ENCODE data around the gene MMP23B. TPM values are rescaled to one million over a fixed set of nuclear protein-coding genes. Genes with fewer than 3 reads are reported as not detected.
"Not testable (repeated sequence)": the region's sequence is repeated elsewhere in the genome, so short reads cannot be mapped to it uniquely, and the experiment has no call there.

MMP23B gene
- total RNA-seq, 4 donors from 2014 or later, result 0.67 to 7.8 (median 3.5) TPM

DNA sequence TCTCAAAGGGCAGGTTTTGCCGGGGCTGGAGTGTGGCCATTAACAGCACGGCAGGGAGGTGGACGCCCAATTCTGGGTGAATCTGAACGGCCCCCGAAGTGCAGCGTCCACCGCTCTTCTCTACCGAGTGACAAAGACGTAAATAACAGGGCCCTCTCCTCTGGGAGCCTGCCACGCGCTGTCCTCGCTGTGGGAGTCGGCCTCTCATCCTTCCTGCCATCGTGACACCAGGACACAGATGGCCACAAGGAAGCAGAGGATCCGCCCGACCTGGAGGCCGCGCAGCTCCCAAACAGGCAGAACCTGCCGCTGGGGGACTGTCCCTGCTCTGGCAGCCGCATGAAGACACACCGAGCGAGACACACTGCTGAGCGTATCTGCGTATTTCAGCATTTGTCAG lies 38.9 kb downstream of the MMP23B start:
- Histone ChIP-seq H3K4me1 (no peaks in the 10 kb centered on the region), H3K9me3 (no peaks in the 10 kb centered on the region), H3K27me3 (no peaks in the 10 kb centered on the region), H3K4me3 (replicated peaks in 1 of 3) (no peak overlapping the region), H3K27ac (no peak overlapping the region), H3K36me3 (peaks cover 19 to 60% of the 10 kb centered on the region in 2 donors)
- no peak for DNase-seq
- TF ChIP-seq, protein P1, sequence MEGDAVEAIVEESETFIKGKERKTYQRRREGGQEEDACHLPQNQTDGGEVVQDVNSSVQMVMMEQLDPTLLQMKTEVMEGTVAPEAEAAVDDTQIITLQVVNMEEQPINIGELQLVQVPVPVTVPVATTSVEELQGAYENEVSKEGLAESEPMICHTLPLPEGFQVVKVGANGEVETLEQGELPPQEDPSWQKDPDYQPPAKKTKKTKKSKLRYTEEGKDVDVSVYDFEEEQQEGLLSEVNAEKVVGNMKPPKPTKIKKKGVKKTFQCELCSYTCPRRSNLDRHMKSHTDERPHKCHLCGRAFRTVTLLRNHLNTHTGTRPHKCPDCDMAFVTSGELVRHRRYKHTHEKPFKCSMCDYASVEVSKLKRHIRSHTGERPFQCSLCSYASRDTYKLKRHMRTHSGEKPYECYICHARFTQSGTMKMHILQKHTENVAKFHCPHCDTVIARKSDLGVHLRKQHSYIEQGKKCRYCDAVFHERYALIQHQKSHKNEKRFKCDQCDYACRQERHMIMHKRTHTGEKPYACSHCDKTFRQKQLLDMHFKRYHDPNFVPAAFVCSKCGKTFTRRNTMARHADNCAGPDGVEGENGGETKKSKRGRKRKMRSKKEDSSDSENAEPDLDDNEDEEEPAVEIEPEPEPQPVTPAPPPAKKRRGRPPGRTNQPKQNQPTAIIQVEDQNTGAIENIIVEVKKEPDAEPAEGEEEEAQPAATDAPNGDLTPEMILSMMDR (IDR thresholded peaks at IDR 0.05), result no peak
- TF ChIP-seq POLR2A (IDR thresholded peaks at IDR 0.05), result no peak
- 88 to 95% methylated on average over 24 of the region's 24 CpGs for WGBS, 2 donors
- intact Hi-C loops (cut with DNase I), result no loop called here

DNA sequence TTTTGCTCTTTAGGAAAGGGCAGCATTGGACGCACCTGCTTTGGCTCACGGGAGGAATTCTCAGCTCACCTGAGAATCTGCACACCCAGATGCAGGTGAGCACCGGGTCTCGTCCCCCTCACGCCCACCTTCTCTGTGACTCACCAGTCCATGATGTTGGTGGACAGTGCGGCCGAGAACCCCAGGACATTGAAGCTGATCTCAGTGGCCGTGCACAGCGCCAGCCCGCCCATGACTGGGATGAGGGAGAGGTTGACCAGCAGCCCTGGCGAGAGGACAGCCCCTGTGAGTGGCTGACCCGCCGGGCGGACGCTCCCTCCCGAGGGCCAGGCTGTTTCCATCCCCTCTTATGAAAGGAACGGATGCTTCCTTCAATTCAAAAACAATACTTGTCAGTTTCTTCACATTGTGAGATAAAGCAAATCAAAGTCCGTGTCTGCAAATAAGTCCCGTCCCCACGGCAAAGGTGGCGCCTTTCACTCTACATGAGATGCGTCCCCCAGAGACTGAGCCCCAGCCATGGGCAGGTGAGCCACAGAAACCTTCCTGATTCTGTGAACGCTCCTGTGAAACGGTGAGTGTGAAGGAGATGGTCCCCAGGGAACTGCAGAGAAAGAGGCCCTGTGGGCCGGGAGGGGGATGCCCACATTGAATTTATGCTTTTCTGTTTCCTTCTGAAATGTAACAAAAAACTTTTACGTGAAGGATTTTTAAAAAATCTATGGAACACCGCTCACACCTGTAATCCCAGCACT lies 39.6 kb downstream of the MMP23B start:
- TF ChIP-seq POLR2A (IDR thresholded peaks at IDR 0.05), result no peak
- TF ChIP-seq, protein P1 (IDR thresholded peaks at IDR 0.05), result no peak
- 89 to 91% methylated on average over 26 to 27 of the region's 27 CpGs for WGBS, 2 donors
- no peak overlapping the region for H3K27ac ChIP-seq
- intact Hi-C loops (cut with DNase I), result no loop called here
- H3K27me3 ChIP-seq, result no peaks in the 10 kb centered on the region
- no peaks in the 10 kb centered on the region for H3K4me1 ChIP-seq
- H3K36me3 ChIP-seq, result peaks cover 12 to 53% of the 10 kb centered on the region in 2 donors
- no peaks in the 10 kb centered on the region for H3K9me3 ChIP-seq
- DNase-seq, result no peak
- H3K4me3 ChIP-seq (replicated peaks in 1 of 3), result no peak overlapping the region

GRCh38 chr1:1672181-1672965 lies 40.4 kb downstream of the MMP23B start:
- WGBS, 2 donors, result 93 to 94% methylated on average over 23 to 25 of the region's 25 CpGs
- Histone ChIP-seq H3K36me3 (peaks cover 10 to 48% of the 10 kb centered on the region in 2 donors), H3K27me3 (no peaks in the 10 kb centered on the region), H3K4me1 (no peaks in the 10 kb centered on the region), H3K27ac (no peak overlapping the region), H3K9me3 (no peaks in the 10 kb centered on the region), H3K4me3 (replicated peaks in 1 of 3) (no peak overlapping the region)
- no peak for DNase-seq
- TF ChIP-seq, protein P1 (IDR thresholded peaks at IDR 0.05), result no peak
- no peak for TF ChIP-seq POLR2A (IDR thresholded peaks at IDR 0.05)
- intact Hi-C loops (cut with DNase I), result no loop called here

- Histone ChIP-seq H3K36me3 (peaks cover under 1 to 29% of the 10 kb centered on the region in 2 donors), H3K4me1 (peaks cover 8 to 15% of the 10 kb centered on the region in 2 donors)
- H3K27me3 ChIP-seq; H3K27ac ChIP-seq; intact Hi-C loops (cut with DNase I); H3K4me3 ChIP-seq (replicated peaks in 1 of 3); H3K9me3 ChIP-seq; DNase-seq: not testable (repeated sequence)
- 84 to 85% methylated on average over 14 to 19 of the region's 21 CpGs for WGBS, 2 donors
Measured at GRCh38 chr1:1674806-1675205, 42.8 kb downstream of the MMP23B start.

GRCh38 chr1:1675218-1675617 lies 43.2 kb downstream of the MMP23B start:
- not testable (repeated sequence) for DNase-seq

DNA sequence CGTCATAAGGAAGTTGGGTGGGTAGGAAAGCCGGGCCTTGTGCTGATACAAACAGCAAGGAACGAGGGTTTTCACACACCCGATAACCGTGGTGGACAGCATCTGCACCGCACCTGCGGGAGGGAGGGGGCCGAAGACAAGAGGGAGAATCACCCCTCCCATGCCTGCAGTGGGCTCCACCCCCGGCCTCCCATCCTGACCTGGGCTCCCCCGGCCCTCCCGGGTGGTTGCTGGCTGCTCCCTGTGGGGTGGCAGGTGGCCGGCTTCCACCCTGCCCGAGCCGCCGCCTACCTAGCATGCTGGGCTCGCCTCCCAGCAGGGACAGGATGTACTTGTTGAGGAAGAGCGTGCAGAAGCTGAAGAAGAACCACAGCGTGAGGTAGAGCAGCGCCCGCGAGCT lies 44.1 kb downstream of the MMP23B start:
- H3K27ac ChIP-seq; H3K4me3 ChIP-seq (replicated peaks in 1 of 3); DNase-seq; H3K27me3 ChIP-seq; intact Hi-C loops (cut with DNase I); H3K9me3 ChIP-seq: not testable (repeated sequence)
- WGBS, 2 donors, result no CpG with 5 or more reads among the region's 21 CpGs
- peaks cover 0 to 22% of the 10 kb centered on the region in 2 donors for H3K36me3 ChIP-seq
- H3K4me1 ChIP-seq, result peaks cover 17 to 26% of the 10 kb centered on the region in 2 donors

More at GRCh38 chr1:1675218-1675617, 43.2 kb downstream of the MMP23B start:
- H3K9me3 ChIP-seq; intact Hi-C loops (cut with DNase I); H3K27me3 ChIP-seq; H3K4me3 ChIP-seq (replicated peaks in 1 of 3); H3K27ac ChIP-seq: not testable (repeated sequence)
- no CpG with 5 or more reads among the region's 18 CpGs for WGBS, 2 donors
- H3K4me1 ChIP-seq, result peaks cover 8 to 17% of the 10 kb centered on the region in 2 donors
- H3K36me3 ChIP-seq, result peaks cover 0 to 26% of the 10 kb centered on the region in 2 donors
